ENCODE data around the gene CATSPERB.
"Not testable (repeated sequence)": the region's sequence is repeated elsewhere in the genome, so short reads cannot be mapped to it uniquely, and the experiment has no call there.

Gene CATSPERB, protein sequence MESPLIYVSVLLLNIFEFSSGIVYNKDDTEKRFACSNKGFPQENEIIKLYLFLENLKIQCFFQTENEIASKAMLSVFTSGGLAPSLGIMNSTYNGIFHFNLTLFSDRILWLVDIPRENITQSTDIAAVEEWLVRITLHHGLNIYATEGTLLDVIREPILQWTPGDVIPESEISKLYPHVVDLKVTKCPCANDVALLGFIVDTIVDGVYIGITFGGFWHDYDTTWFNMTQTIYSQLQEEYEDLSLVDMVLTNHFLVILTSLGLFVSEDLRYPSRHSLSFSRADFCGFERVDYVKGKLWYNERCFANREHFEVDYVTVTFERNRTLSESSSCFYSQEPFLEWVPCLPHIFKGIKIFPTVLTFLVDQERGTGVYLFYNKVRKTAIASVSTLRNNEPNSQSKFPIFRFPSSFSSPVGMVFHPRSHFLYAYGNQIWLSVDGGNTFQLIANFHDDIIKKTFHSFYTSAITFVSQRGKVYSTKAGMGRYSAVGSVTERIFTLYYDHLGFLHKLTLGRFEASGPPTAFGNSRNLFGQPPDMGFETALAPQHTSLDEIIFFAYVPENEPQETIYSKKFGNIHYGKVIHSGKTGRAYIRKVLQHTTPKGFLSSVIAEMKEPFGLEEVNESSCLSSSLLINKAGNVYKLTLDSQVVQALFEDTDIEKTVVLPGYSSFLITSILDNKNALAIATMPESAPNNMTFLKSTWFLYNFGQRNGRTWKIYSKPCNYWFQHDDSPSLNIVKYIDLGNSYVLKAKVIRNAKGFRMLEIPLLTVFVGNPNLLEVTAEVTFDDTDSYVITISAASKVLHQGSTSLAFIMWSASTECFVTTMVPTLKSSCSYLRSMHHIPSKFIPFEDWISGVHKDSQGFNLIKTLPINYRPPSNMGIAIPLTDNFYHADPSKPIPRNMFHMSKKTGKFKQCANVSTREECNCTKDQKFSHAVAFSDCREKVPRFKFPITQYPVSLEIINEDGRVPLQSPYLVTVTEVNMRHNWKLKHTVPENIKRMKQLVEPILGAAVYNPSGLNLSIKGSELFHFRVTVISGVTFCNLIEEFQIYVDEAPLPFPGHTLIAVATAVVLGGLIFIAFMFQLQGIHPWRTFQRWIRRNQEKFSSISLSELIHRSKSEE

DNA sequence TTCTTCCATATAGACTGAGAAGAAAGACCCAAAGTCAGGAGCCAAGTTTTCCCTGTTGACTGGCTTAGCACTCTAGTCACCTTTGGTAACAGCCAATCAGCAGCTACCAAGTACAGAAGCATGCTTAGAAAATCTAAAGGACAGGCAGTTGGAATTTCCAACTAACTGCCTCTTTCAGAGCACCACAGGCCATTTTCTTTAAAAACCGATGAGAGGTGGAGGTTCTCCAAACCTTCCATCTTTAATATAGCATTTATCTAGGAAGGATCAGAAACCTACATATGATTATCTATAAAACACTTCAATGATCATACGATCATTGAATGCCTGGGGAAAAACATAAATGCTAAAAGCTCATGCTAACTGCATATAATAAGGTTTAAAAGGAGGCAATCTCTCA lies at the start of gene CATSPERB:
TSS of gene CATSPERB (minus strand) at position 101 of the 400 bp plus-strand sequence. CDS start 2,607 bp downstream, outside the sequence.
- DNase-seq: no peak

- DNase-seq: no peak
Measured at GRCh38 chr14:91780452-91780851, 48.6 kb upstream of the CATSPERB start.

DNA sequence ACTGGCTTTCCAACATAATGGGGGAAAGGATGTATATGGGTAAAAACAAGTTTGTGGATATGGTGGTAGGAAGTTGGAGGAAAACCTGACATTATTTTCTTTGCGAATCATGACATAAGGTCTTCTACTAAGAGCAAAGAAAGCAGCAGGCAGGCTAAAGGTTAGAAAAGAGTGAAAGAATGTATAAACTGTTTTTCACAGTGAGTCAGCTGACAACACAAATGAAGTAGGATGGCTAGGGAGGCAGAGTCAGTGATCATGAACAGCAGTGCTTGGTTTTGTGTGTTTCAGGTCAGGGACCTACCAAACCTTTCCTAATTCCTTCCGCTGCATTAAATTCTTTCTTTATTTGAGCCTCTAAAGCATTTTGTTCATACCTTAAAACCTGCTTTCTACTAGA lies 46.3 kb upstream of the CATSPERB start:
- DNase-seq: no peak

GRCh38 chr14:91774140-91775096 lies 42.5 kb upstream of the CATSPERB start:
- no peak for DNase-seq

DNA sequence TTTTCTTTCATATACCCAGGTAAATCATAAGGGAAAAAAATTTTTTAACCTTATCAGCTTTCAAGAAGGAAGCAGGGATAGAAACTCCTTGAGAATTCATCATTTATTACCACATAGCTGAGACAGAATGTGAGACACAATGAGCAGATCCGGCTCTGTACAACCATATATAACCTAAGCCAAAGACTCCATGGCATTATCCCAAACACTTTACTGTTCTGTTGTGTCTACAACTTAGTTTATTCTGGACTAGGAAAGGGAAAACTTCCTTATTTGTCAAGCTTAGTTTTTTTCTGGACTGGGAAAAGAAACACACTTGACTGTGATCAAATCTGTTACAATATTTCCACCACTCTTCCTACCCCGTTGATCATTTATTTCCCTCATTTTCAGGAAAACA lies 38.3 kb upstream of the CATSPERB start:
- DNase-seq: no peak

DNA sequence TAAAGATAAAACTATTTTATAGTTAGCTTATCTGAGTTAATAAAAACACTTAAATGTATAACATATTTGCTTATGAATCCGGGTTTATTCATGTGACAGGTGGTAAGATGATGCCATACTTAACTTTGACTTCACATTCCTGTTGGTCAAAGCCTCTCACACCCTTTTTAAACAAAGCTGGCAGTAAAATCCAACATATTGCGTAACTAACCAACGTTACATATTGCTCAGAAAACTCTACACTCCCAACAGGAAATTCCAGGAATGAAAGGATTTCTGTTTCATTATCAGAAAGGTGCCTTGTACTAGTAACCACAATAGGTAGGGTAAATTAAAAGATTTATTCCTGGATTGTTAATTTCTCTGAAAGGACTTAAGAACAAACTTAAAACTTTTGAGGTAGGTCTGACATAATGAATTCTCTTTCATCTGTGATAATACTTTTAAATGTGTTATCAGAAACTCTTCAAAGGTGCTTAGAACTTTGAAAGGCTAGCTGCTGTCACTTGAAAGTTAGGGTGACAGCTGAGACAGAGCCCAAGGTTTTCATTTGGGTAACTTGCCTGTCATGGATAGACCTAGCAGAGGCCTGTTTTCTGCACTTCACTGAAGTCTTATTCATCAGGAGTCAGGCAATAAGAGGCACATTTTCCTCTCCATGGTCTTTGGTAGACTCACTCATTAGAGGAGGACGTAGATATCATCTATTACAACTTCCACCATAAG lies 23.8 kb upstream of the CATSPERB start:
- DNase-seq: no peak

- no peak for DNase-seq
Measured at GRCh38 chr14:91754819-91755218, 22.9 kb upstream of the CATSPERB start.

- no peak for DNase-seq
Measured at GRCh38 chr14:91754185-91754584, 22.3 kb upstream of the CATSPERB start.

- DNase-seq: no peak
Measured at GRCh38 chr14:91753501-91754128, 21.7 kb upstream of the CATSPERB start.

DNA sequence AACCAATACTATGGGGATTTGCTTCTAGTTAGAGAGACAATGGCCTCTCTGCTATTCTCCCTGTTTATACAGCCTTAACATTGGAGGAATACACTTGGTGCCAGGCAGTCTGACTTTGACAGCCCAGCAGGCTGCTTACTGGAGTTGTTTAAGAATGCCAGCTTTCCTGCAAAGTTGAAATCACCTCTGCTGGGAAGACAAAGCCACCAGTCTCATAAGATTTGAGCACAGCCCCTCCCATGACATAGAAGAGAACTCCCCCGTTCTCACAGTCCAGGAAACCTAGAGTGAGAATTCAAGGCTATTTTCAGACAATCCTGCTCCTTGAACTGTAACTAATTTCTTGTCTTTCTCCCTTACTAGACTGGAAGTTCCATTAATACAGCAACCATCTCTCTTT lies 21.1 kb upstream of the CATSPERB start:
- no peak for DNase-seq

DNA sequence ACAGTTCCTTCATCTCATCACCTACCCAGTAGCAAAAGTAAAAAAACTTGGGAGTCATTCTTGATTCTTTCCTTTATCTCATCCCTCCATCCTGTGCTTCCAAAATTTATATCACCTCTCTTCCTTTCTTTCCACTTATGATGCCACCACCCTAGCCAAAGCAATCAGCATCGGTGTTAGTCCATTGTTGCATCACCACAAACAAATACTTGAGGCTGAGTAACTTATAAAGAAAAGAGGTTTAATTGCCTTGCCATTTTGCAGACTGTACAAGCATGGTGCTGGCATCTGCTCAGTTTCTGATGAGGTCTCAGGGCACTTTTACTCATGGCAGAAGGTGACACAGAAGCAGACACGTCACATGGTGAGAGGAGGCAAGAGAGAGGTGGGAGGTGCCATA lies 19.8 kb upstream of the CATSPERB start:
- no peak for DNase-seq

- no peak for DNase-seq
Measured at GRCh38 chr14:91750634-91751198, 18.8 kb upstream of the CATSPERB start.

DNA sequence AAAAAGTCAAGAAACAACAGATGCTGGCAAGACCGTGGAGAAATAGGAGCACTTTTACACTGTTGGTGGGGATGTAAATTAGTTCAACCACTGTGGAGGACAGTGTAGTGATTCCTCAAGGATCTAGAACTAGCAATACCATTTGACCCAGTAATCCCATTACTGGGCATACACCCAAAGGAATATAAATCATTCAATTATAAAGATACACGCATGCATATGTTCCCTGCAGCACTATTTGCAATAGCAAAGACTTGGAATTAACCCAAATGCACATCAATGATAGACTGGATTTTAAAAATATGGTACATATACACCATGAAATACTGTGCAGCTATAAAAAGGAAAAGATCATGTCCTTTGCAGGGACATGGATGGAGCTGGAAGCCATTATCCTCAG lies 18.0 kb upstream of the CATSPERB start:
- no peak for DNase-seq

DNA sequence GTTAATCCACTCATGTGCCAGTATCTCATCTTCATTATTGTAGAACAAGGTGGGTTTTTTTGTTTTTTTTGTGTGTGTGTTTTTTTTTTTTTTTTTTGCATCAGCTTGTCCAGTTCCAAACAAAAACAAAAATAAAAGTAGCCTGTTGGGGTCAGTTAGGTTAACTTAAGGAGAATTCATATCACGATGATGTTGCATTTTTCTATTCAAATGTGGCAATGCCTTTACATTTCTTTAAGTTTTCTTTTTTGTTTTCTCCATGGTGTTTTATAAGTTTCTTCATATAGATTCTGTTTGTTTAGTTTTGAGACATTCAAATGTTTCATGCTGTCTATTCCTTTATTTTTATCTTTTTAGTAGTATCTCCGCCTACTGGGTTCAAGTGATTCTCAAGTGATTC lies 16.2 kb upstream of the CATSPERB start:
- no peak for DNase-seq

DNA sequence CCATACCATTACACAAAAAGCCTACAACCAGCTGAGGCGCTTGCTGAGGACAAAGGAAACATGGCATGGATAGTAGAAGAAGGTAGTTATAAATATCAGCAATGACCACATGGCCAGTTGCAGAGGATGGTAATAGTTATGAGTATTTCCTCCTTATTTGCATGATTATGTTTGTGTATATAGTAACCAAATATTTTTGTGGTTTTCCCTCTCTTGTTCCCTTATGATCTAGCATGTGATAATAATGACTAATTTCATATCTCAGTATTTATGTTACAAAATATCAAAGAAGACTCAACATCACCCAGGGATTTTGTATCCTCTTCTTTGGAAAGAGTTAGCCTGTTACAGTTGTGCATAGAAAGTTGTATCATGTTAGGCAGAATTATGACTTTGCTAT lies 13.5 kb upstream of the CATSPERB start:
- no peak for DNase-seq

DNA sequence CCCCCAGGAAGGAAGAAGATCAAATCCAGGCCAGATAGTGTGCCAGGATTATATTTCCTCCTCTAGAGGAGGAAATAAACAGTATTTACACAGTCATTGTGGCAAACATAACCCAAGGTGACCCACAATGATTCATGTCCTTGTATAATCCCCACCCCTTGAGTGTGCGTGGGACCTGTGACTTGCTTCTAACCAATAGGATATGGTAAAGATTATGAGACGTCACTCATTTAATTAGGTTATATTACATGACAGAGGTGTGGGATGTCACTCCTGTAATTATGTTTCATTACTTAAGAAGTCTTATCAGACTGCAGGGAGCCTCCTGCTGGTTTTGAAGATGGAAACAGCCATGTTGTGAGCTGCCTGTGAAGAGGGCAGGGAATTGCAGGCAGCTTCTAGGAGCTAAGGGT lies 12.2 kb upstream of the CATSPERB start:
- no peak for DNase-seq

- DNase-seq: no peak
Measured at GRCh38 chr14:91743305-91743653, 11.4 kb upstream of the CATSPERB start.

DNA sequence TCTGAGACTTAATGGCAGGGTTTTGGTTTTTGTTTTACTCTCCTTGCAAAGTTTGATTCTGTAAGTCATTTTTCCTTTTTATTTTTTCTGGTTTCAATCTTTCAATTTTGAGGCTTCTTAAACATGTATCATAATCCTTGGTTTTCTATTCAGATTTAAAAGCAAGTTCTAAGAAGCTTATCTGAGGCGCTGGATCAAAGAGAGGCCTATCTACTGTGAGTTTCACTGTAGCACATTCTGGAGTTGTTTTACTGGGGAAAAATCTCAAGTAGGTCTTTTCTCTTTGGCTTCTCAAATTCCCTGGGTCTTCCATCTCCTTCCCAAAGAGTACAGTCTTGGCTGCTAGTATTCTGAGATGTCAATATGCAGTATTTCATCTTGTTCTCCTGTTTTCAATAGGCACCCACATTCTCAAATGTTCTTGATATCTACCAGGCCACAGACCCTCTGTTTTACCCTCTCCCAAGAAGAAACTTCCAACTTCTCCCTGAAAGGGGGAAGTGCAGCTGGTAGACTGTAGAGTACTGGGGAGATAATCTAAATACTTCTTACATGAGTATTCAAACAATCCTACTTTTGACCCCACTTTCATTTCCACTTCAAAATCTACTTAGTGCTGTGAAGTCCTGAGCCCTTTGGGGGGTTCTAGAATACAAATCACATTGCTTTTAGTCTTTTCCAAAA lies 10.9 kb upstream of the CATSPERB start:
- DNase-seq: no peak

- DNase-seq: not testable (repeated sequence)
Measured at GRCh38 chr14:91739867-91740266, 8.0 kb upstream of the CATSPERB start.

- no peak for DNase-seq
Measured at GRCh38 chr14:91737619-91738018, 5.7 kb upstream of the CATSPERB start.

Data from GF-D8 (cell line).